Posterior vena cava (tissue), 2 donors: Measurements from ENCODE around the gene DLGAP1. TPM values are rescaled to one million over a fixed set of nuclear protein-coding genes. Genes with fewer than 3 reads are reported as not detected.

Experiments
- DNase-seq: peaks from one replicate; pipeline ENCODE4 v3.0.0-alpha.2; 2020; ENCODE audit warnings: low spot score
- intact Hi-C, 2 donors: fragments of 100-400 bp; cut with DNase I; formaldehyde crosslinking; loops; one replicate each; pipeline versions ENCODE4 v1.14.1 to v1.14.2; 2022 to 2023
- total RNA-seq, 2 donors: library from RNA; stranded (reverse); fragmentation: NEBNext Ultra II Directional; extraction: Animal tissue kit (Norgen Biotek cat#: 25700); gene quantifications; one replicate each; pipeline ENCODE4 v1.2.1, GENCODE V29; 2021
- donor health status: DM: yes; HTN: yes; CAD: no.
- donor health status: DM: yes; HTN: yes; CAD: no.

DLGAP1 gene
- total RNA-seq, 2 donors from 2014 or later, result 0.05 to 0.32 TPM

- intact Hi-C loops, result no loop called here
- no peak for DNase-seq
These were observed 629.1 kb downstream of the DLGAP1 start for GRCh38 chr18:3826021-3826420.

- intact Hi-C loops, result no loop called here
- no peak for DNase-seq
These were observed 631.0 kb downstream of the DLGAP1 start for GRCh38 chr18:3824101-3824500.

- intact Hi-C loops, result no loop called here
- DNase-seq, result no peak
These were observed 632.0 kb downstream of the DLGAP1 start for GRCh38 chr18:3823073-3823472.

GRCh38 chr18:3821524-3821923 lies 633.6 kb downstream of the DLGAP1 start:
- intact Hi-C loops, result no loop called here
- no peak for DNase-seq

GRCh38 chr18:3819961-3820360 lies 635.1 kb downstream of the DLGAP1 start:
- intact Hi-C loops, result no loop called here
- no peak for DNase-seq

- no peak for DNase-seq
- intact Hi-C loops, result no loop called here
These were observed 638.3 kb downstream of the DLGAP1 start for GRCh38 chr18:3816610-3817363.

GRCh38 chr18:3815991-3816390 lies 639.1 kb downstream of the DLGAP1 start:
- intact Hi-C loops, result no loop called here
- no peak for DNase-seq

GRCh38 chr18:3814816-3815215 lies 640.3 kb downstream of the DLGAP1 start:
- DNase-seq, result no peak
- intact Hi-C loops, result no loop called here

GRCh38 chr18:3810296-3810695 lies 644.8 kb downstream of the DLGAP1 start:
- DNase-seq, result no peak
- intact Hi-C loops, result no loop called here

- intact Hi-C loops, result no loop called here
These were observed 645.9 kb downstream of the DLGAP1 start for GRCh38 chr18:3808985-3809780.

GRCh38 chr18:3806656-3807055 lies 648.5 kb downstream of the DLGAP1 start:
- intact Hi-C loops, result no loop called here
- DNase-seq, result no peak

More at GRCh38 chr18:3808985-3809780, 645.9 kb downstream of the DLGAP1 start:
- no peak for DNase-seq

GRCh38 chr18:3804336-3804735 lies 650.8 kb downstream of the DLGAP1 start:
- intact Hi-C loops, result no loop called here
- DNase-seq, result no peak

GRCh38 chr18:3803350-3803749 lies 651.8 kb downstream of the DLGAP1 start:
- no peak for DNase-seq
- intact Hi-C loops, result no loop called here

- intact Hi-C loops, result no loop called here
- DNase-seq, result no peak
These were observed 655.6 kb downstream of the DLGAP1 start for GRCh38 chr18:3799515-3799914.

- intact Hi-C loops, result no loop called here
- no peak for DNase-seq
These were observed 657.1 kb downstream of the DLGAP1 start for GRCh38 chr18:3798032-3798431.

- intact Hi-C loops, result no loop called here
- DNase-seq, result no peak
These were observed 658.7 kb downstream of the DLGAP1 start for GRCh38 chr18:3796434-3796833.

- intact Hi-C loops, result no loop called here
- no peak for DNase-seq
These were observed 660.4 kb downstream of the DLGAP1 start for GRCh38 chr18:3794537-3795348.

GRCh38 chr18:3793545-3793944 lies 661.6 kb downstream of the DLGAP1 start:
- DNase-seq, result no peak
- intact Hi-C loops, result no loop called here

GRCh38 chr18:3793111-3793510 lies 662.0 kb downstream of the DLGAP1 start:
- no peak for DNase-seq
- intact Hi-C loops, result no loop called here

GRCh38 chr18:3792711-3793110 lies 662.4 kb downstream of the DLGAP1 start:
- no peak for DNase-seq
- intact Hi-C loops, result no loop called here
